Peyer's patch (tissue), 4 donors: Measurements from ENCODE around the gene MPPED1.

Source experiments
- POLR2A ChIP-seq, 2 donors: fragments of 450-650 bp; IDR thresholded peaks; one replicate each; pipeline ENCODE4 v1.5.1; 2017; ENCODE audit warnings: antibody characterized with exemption in 2 of 2, mild to moderate bottlenecking in 2 of 2, moderate library complexity in 2 of 2
- TF ChIP-seq, protein P1 (sequence below), 6 experiments: fragments of 450-650 bp in 4 of 6; fragments of 200-600 bp in 2 of 6; sonication (generic) in 1 of 6; IDR thresholded peaks; one replicate each; pipeline ENCODE4 v1.5.1; 2017 to 2019; ENCODE audit warnings: antibody characterized with exemption in 6 of 6, mild to moderate bottlenecking in 3 of 6, moderate library complexity in 1 of 6

DNA sequence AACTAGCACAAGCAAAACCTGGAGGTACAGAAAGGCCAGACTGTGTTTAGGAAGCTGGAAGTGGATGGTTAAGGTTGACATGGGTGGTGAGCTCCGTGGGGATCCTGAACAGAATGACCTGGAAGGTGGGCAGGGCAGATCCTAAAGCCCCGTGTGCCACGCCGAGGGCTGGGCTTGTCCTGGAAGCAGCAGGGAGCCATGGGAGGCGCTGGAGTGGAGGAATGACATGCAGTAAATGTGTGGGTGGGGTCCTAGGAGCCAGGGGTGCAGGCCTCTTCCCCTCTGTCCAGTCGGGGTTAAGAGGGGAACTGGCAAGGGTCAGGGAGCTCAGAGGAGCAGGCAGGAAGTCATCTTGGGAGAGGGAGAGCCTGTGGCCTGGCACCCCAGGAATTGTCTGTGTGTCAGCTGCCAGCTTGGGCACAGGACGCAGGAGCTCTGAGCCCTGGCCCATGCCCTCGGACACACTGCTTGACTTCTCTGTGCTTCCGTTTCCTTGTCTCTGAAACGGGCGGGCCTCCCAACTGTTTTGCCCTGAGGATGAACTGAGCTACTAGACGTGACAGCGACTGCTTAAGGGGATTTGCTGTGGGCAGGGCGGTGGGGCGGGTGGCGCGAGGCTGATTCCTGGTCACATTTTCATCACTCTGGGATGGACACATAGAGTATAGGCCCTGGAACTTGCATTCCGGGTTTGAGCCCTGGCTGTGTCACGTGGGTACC lies 75.7 kb downstream of the MPPED1 start:
- TF ChIP-seq, protein P1, sequence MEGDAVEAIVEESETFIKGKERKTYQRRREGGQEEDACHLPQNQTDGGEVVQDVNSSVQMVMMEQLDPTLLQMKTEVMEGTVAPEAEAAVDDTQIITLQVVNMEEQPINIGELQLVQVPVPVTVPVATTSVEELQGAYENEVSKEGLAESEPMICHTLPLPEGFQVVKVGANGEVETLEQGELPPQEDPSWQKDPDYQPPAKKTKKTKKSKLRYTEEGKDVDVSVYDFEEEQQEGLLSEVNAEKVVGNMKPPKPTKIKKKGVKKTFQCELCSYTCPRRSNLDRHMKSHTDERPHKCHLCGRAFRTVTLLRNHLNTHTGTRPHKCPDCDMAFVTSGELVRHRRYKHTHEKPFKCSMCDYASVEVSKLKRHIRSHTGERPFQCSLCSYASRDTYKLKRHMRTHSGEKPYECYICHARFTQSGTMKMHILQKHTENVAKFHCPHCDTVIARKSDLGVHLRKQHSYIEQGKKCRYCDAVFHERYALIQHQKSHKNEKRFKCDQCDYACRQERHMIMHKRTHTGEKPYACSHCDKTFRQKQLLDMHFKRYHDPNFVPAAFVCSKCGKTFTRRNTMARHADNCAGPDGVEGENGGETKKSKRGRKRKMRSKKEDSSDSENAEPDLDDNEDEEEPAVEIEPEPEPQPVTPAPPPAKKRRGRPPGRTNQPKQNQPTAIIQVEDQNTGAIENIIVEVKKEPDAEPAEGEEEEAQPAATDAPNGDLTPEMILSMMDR (IDR thresholded peaks at IDR 0.05), result no peak
- TF ChIP-seq POLR2A (IDR thresholded peaks at IDR 0.05), result no peak
